Nasal cavity respiratory epithelium epithelial cell of viscerocranial mucosa (primary cell): Measurements from ENCODE around the gene TMEM50B. TPM values are rescaled to one million over a fixed set of nuclear protein-coding genes. Genes with fewer than 3 reads are reported as not detected.

ENCODE experiments used
- total RNA-seq: library from RNA; depleted of rRNA; stranded (reverse); fragments of >200 nt; gene quantifications from 2 replicates; pipeline ENCODE4 v1.2.3, GENCODE V29; 2014

The TMEM50B gene
- 16.3 and 23.2 TPM in 2 replicates for total RNA-seq

GRCh38 chr21:33479679-33480480 is at the start of gene TMEM50B:
TSS of gene TMEM50B (minus strand) at chr21:33479974. CDS start at chr21:33468885, 11,089 bp downstream.

GRCh38 chr21:33491373-33492102 is 11.8 kb upstream of the TMEM50B start, which contains the start of gene DNAJC28:
TSS of gene DNAJC28 (minus strand) at chr21:33491716. CDS start at chr21:33489393, 2,323 bp downstream.

GRCh38 chr21:33403128-33403785 is 76.5 kb downstream of the TMEM50B start, which contains the start of gene IFNGR2:
TSS of gene IFNGR2 (plus strand) at chr21:33403413. CDS start at chr21:33403544, 131 bp downstream.

Other genes starting within 250 kb of the TMEM50B start
- gene IL10RB, start 213.6 kb downstream of the TMEM50B start, total RNA-seq, result 24.6 and 28.0 TPM in 2 replicates
- 16.4 and 26.6 TPM in 2 replicates for gene IFNAR1, start 155.0 kb downstream of the TMEM50B start, total RNA-seq
- 55.7 and 82.7 TPM in 2 replicates for gene IFNGR2, start 76.6 kb downstream of the TMEM50B start, total RNA-seq
- 1.0 and 1.6 TPM in 2 replicates for gene DNAJC28, start 11.7 kb upstream of the TMEM50B start, total RNA-seq
- gene GART, start 62.1 kb upstream of the TMEM50B start, total RNA-seq, result 103 and 141 TPM in 2 replicates
- gene SON, start 63.1 kb upstream of the TMEM50B start, total RNA-seq, result 147 and 253 TPM in 2 replicates
- gene DONSON, start 108.7 kb upstream of the TMEM50B start, total RNA-seq, result 4.8 and 10.3 TPM in 2 replicates
- 16.1 and 22.3 TPM in 2 replicates for gene CRYZL1, start 161.8 kb upstream of the TMEM50B start, total RNA-seq
- 13.7 and 22.2 TPM in 2 replicates for gene ITSN1, start 162.5 kb upstream of the TMEM50B start, total RNA-seq